Mesenchymal stem cell (in vitro differentiated cells and primary cell): Measurements from ENCODE around the gene LIMK1.

Experiments
- DNase-seq: peaks from one replicate; pipeline ENCODE4 v3.0.0-alpha.2; 2013
- H2AFZ ChIP-seq: one replicate; pipeline ENCODE4 v1.6.1; 2013; ENCODE audit warnings: low read depth, mild to moderate bottlenecking, control low read depth, inconsistent platforms, low read length, moderate library complexity
- H2AK5ac ChIP-seq: 2 replicates; pipeline ENCODE4 v1.6.1; 2013; ENCODE audit warnings: low read length, moderate library complexity, mild to moderate bottlenecking, inconsistent platforms; ENCODE audit not compliant: severe bottlenecking
- H2BK120ac ChIP-seq: one replicate; pipeline ENCODE4 v1.6.1; 2013; ENCODE audit warnings: low read depth, mild to moderate bottlenecking, inconsistent platforms, low read length, moderate library complexity
- H2BK12ac ChIP-seq, 2 experiments: one replicate each; pipeline ENCODE4 v1.6.1; 2013; ENCODE audit warnings: inconsistent platforms in 2 of 2, low read length in 2 of 2, mild to moderate bottlenecking in 2 of 2, moderate library complexity in 2 of 2, control low read depth in 1 of 2
- H2BK15ac ChIP-seq: one replicate; pipeline ENCODE4 v1.6.1; 2013; ENCODE audit warnings: mild to moderate bottlenecking, low read depth, inconsistent platforms; ENCODE audit not compliant: poor library complexity, severe bottlenecking
- H2BK5ac ChIP-seq: 2 replicates; pipeline ENCODE4 v1.6.1; 2013; ENCODE audit warnings: low read depth, mild to moderate bottlenecking, low read length, control low read depth, inconsistent platforms; ENCODE audit not compliant: poor library complexity, severe bottlenecking
- H3K14ac ChIP-seq, 2 experiments: one replicate each; pipeline ENCODE4 v1.6.1; 2013; ENCODE audit warnings: inconsistent platforms in 2 of 2, low read length in 2 of 2, control low read depth in 1 of 2, mild to moderate bottlenecking in 1 of 2, moderate library complexity in 1 of 2
- H3K18ac ChIP-seq, 2 experiments: one replicate each; pipeline ENCODE4 v1.6.1; 2013; ENCODE audit warnings: inconsistent platforms in 2 of 2, low read length in 2 of 2, control low read depth in 1 of 2, low read depth in 1 of 2, mild to moderate bottlenecking in 1 of 2
- H3K23ac ChIP-seq, 2 experiments: one replicate each; pipeline ENCODE4 v1.6.1; 2013; ENCODE audit warnings: inconsistent platforms in 2 of 2, low read length in 2 of 2, mild to moderate bottlenecking in 2 of 2, moderate library complexity in 2 of 2, control low read depth in 1 of 2
- H3K27ac ChIP-seq: 2 replicates; pipeline ENCODE4 v1.5.1; 2013; ENCODE audit warnings: mild to moderate bottlenecking, moderate library complexity, low read length, control low read depth, inconsistent platforms; ENCODE audit not compliant: poor library complexity, severe bottlenecking
- H3K27me3 ChIP-seq, 2 experiments: 2 replicates each; pipeline versions ENCODE4 v1.6.1 to v1.7.0; 2013; ENCODE audit warnings: low read length in 2 of 2, mild to moderate bottlenecking in 2 of 2, moderate library complexity in 2 of 2, control low read depth in 1 of 2, inconsistent platforms in 1 of 2; ENCODE audit not compliant: control insufficient read depth in 1 of 2, insufficient read depth in 1 of 2
- H3K36me3 ChIP-seq, 2 experiments: 2 replicates each; pipeline versions ENCODE4 v1.6.1 to v1.7.0; 2013; ENCODE audit warnings: low read length in 2 of 2, control low read depth in 1 of 2, inconsistent platforms in 1 of 2, low read depth in 1 of 2, mild to moderate bottlenecking in 1 of 2; ENCODE audit not compliant: insufficient read depth in 2 of 2, control insufficient read depth in 1 of 2
- H3K4ac ChIP-seq, 2 experiments: one replicate each; pipeline ENCODE4 v1.6.1; 2013; ENCODE audit warnings: inconsistent platforms in 2 of 2, low read length in 2 of 2, mild to moderate bottlenecking in 2 of 2, moderate library complexity in 2 of 2, control low read depth in 1 of 2, low read depth in 1 of 2
- H3K4me1 ChIP-seq: 2 replicates; pipeline ENCODE4 v1.6.1; 2013; ENCODE audit warnings: low read depth, low read length, control low read depth; ENCODE audit not compliant: control insufficient read depth, insufficient read depth
- H3K4me2 ChIP-seq: 2 replicates; pipeline ENCODE4 v1.6.1; 2013; ENCODE audit warnings: low read length, mild to moderate bottlenecking, inconsistent platforms; ENCODE audit not compliant: poor library complexity, severe bottlenecking
- H3K4me3 ChIP-seq, 2 experiments: 2 replicates each; pipeline versions ENCODE4 v1.5.1 to v1.7.0; 2013; ENCODE audit warnings: low read length in 2 of 2, mild to moderate bottlenecking in 2 of 2, control low read depth in 1 of 2, low read depth in 1 of 2; ENCODE audit not compliant: insufficient read depth in 1 of 2
- H3K79me1 ChIP-seq: replicated peaks from 2 replicates; pipeline ENCODE4 v1.6.1; 2013; ENCODE audit warnings: mild to moderate bottlenecking, control low read depth, low read length, inconsistent platforms; ENCODE audit not compliant: poor library complexity, severe bottlenecking
- H3K9ac ChIP-seq: 2 replicates; pipeline ENCODE4 v1.7.0; 2013; ENCODE audit warnings: mild to moderate bottlenecking, low read length, moderate library complexity
- H3K9me3 ChIP-seq: 2 replicates; pipeline ENCODE4 v1.7.0; 2013; ENCODE audit warnings: mild to moderate bottlenecking, low read length; ENCODE audit not compliant: control insufficient read depth
- H4K8ac ChIP-seq: one replicate; pipeline ENCODE4 v1.6.1; 2013; ENCODE audit warnings: inconsistent platforms, mild to moderate bottlenecking, low read length, moderate library complexity
- H4K91ac ChIP-seq: one replicate; pipeline ENCODE4 v1.6.1; 2013; ENCODE audit warnings: mild to moderate bottlenecking, low read length, inconsistent platforms
- WGBS: methylation state at CpG from one replicate; pipeline ENCODE4 v1.1.7; 2013; ENCODE audit warnings: mixed read lengths; 5-methylcytosine and 5-hydroxymethylcytosine counted together

LIMK1 gene

GRCh38 chr7:74141705-74142104 is 58.1 kb downstream of the LIMK1 start:
- H2BK12ac ChIP-seq: no peak overlapping the region
- no peak overlapping the region for H3K14ac ChIP-seq
- no peak overlapping the region for H2AFZ ChIP-seq
- H3K36me3 ChIP-seq: no peaks in the 10 kb centered on the region
- H3K79me1 ChIP-seq: no peaks in the 10 kb centered on the region
- no peak overlapping the region for H3K27ac ChIP-seq
- peaks cover 5% of the 10 kb centered on the region for H3K9me3 ChIP-seq
- H3K18ac ChIP-seq: no peak overlapping the region
- no peak overlapping the region for H4K8ac ChIP-seq
- H2BK15ac ChIP-seq: no peak overlapping the region
- H3K4me3 ChIP-seq: no peak overlapping the region
- no peak overlapping the region for H4K91ac ChIP-seq
- no peak overlapping the region for H2BK5ac ChIP-seq
- no peak for DNase-seq
- no peak overlapping the region for H3K9ac ChIP-seq
- WGBS: 0% methylated on average over 1 of the region's 1 CpG
- H3K4ac ChIP-seq: no peak overlapping the region
- H2AK5ac ChIP-seq: no peak overlapping the region
- peaks cover 7% of the 10 kb centered on the region for H3K4me1 ChIP-seq
- no peak overlapping the region for H3K4me2 ChIP-seq
- H3K27me3 ChIP-seq: no peaks in the 10 kb centered on the region
- no peak overlapping the region for H3K23ac ChIP-seq
- H2BK120ac ChIP-seq: no peak overlapping the region

GRCh38 chr7:74143383-74143782 is 59.8 kb downstream of the LIMK1 start:
- Histone ChIP-seq H4K91ac (no peak overlapping the region), H2BK15ac (no peak overlapping the region), H3K14ac (no peak overlapping the region), H3K9me3 (peaks cover 5% of the 10 kb centered on the region), H3K23ac (no peak overlapping the region), H3K4ac (no peak overlapping the region), H3K79me1 (no peaks in the 10 kb centered on the region), H3K27me3 (no peaks in the 10 kb centered on the region), H4K8ac (no peak overlapping the region), H3K18ac (no peak overlapping the region), H2AFZ (no peak overlapping the region), H2BK120ac (no peak overlapping the region), H3K27ac (no peak overlapping the region), H3K36me3 (no peaks in the 10 kb centered on the region), H3K4me1 (peaks cover 7% of the 10 kb centered on the region), H2AK5ac (no peak overlapping the region), H3K4me3 (no peak overlapping the region), H3K9ac (no peak overlapping the region), H2BK12ac (no peak overlapping the region), H3K4me2 (no peak overlapping the region), H2BK5ac (no peak overlapping the region)
- WGBS: 92% methylated on average over 6 of the region's 6 CpGs
- DNase-seq: no peak

GRCh38 chr7:74148491-74148890 is 64.9 kb downstream of the LIMK1 start:
- Histone ChIP-seq H3K36me3 (no peaks in the 10 kb centered on the region), H4K91ac (no peak overlapping the region), H2BK120ac (no peak overlapping the region), H3K23ac (no peak overlapping the region), H4K8ac (no peak overlapping the region), H2BK15ac (no peak overlapping the region), H2BK5ac (no peak overlapping the region), H3K9ac (no peak overlapping the region), H3K79me1 (no peaks in the 10 kb centered on the region), H3K4me1 (peaks cover 3% of the 10 kb centered on the region), H3K27me3 (no peaks in the 10 kb centered on the region), H3K9me3 (peaks cover 5% of the 10 kb centered on the region), H3K4me3 (no peak overlapping the region), H3K14ac (no peak overlapping the region), H3K18ac (no peak overlapping the region), H3K4me2 (no peak overlapping the region), H3K27ac (no peak overlapping the region), H2AFZ (no peak overlapping the region), H2BK12ac (no peak overlapping the region), H2AK5ac (no peak overlapping the region), H3K4ac (no peak overlapping the region)
- no peak for DNase-seq
- 100% methylated on average over 1 of the region's 1 CpG for WGBS

- Histone ChIP-seq H3K18ac (no peak overlapping the region), H2BK12ac (no peak overlapping the region), H3K23ac (no peak overlapping the region), H4K91ac (no peak overlapping the region), H3K27me3 (no peaks in the 10 kb centered on the region), H2BK15ac (no peak overlapping the region), H3K9ac (peak overlapping the region; percentile 45), H3K4me2 (no peak overlapping the region), H3K4ac (no peak overlapping the region), H3K14ac (no peak overlapping the region), H4K8ac (no peak overlapping the region), H2BK5ac (no peak overlapping the region), H3K27ac (no peak overlapping the region), H3K36me3 (no peaks in the 10 kb centered on the region), H3K4me1 (peaks cover 3% of the 10 kb centered on the region), H2AFZ (no peak overlapping the region), H2AK5ac (no peak overlapping the region), H3K4me3 (no peak overlapping the region), H3K79me1 (no peaks in the 10 kb centered on the region), H3K9me3 (peaks cover 5% of the 10 kb centered on the region), H2BK120ac (no peak overlapping the region)
- WGBS: 93% methylated on average over 3 of the region's 5 CpGs
- DNase-seq: no peak
Observed at GRCh38 chr7:74149071-74149470, 65.5 kb downstream of the LIMK1 start.
